GM12878 (cell line): Measurements from ENCODE around the gene SSB. TPM values are rescaled to one million over a fixed set of nuclear protein-coding genes. Genes with fewer than 3 reads are reported as not detected.

Experiments
- ATAC-seq: fragments of 200-7000 bp; cut with Tn5 transposase; 3 replicates; pipeline ENCODE4 v1.9.1; 2020; ENCODE audit warnings: mild to moderate bottlenecking, moderate library complexity
- BruUV-seq: library from RNA; stranded (reverse); fragments of 400-500 nt; replicated peaks from 2 replicates; lab custom pipeline; 2021; lab: Mats Ljungman, UMichigan
- CTCF ChIA-PET: fragments of 300-600 bp; sonication (Branson Sonifier 250); formaldehyde crosslinking; extraction: SDS; loops from one replicate; lab custom pipeline; 2021; ENCODE audit warnings: inconsistent platforms; lab: Yijun Ruan, JAX
- POLR2A ChIA-PET: fragments of 350-600 bp; formaldehyde crosslinking; extraction: SDS; loops from one replicate; lab custom pipeline; 2021; ENCODE audit warnings: inconsistent platforms; lab: Charles Lee
- RAD21 ChIA-PET: fragments of 300-600 bp; sonication (Branson Sonifier 250); formaldehyde crosslinking; loops from one replicate; lab custom pipeline; 2023; ENCODE audit warnings: antibody characterized with exemption; ENCODE audit not compliant: unreplicated experiment; lab: Charles Lee
- SMC1A ChIA-PET: fragments of 300-600 bp; sonication (Branson Sonifier 250); formaldehyde crosslinking; loops from one replicate; lab custom pipeline; 2023; ENCODE audit not compliant: unreplicated experiment, uncharacterized antibody; lab: Charles Lee
- DNase-seq: peaks from one replicate; pipeline ENCODE4 v3.0.0-alpha.2; 2011; ENCODE audit warnings: low read depth, low spot score
- FAIRE-seq: peaks from 3 replicates; lab custom pipeline; 2011; peaks lifted over from hg19 to GRCh38; lab: Jason Lieb, UNC
- H2AFZ ChIP-seq: 2 replicates; pipeline ENCODE4 v1.6.0; 2011; ENCODE audit warnings: low read depth, low read length, control low read depth; ENCODE audit not compliant: control insufficient read depth
- H3K27ac ChIP-seq: 2 replicates; pipeline ENCODE4 v1.5.1; 2011; ENCODE audit warnings: control low read depth; ENCODE audit not compliant: control insufficient read depth, insufficient read depth
- H3K27me3 ChIP-seq, 2 experiments: replicated peaks in 1 of 2; 2 replicates each; pipeline versions ENCODE4 v1.6.0 to v1.6.1; 2011; ENCODE audit warnings: low read length in 1 of 2; ENCODE audit not compliant: control insufficient read depth in 2 of 2, insufficient read depth in 2 of 2
- H3K36me3 ChIP-seq, 2 experiments: 2 replicates each; pipeline ENCODE4 v1.5.1; 2011; ENCODE audit warnings: low read length in 1 of 2; ENCODE audit not compliant: control insufficient read depth in 2 of 2, insufficient read depth in 2 of 2
- H3K4me1 ChIP-seq: 2 replicates; pipeline ENCODE4 v1.6.1; 2011; ENCODE audit warnings: mild to moderate bottlenecking, low read length, moderate library complexity, mixed read lengths; ENCODE audit not compliant: control insufficient read depth, insufficient read depth
- H3K4me2 ChIP-seq: 2 replicates; pipeline ENCODE4 v1.6.0; 2011; ENCODE audit warnings: control low read depth; ENCODE audit not compliant: control insufficient read depth, insufficient read depth
- H3K4me3 ChIP-seq: fragments of 200-600 bp; sonication (generic); 2 replicates; pipeline ENCODE4 v1.5.1; 2016
- H3K79me2 ChIP-seq: 2 replicates; pipeline ENCODE4 v1.6.0; 2011; ENCODE audit warnings: low read length; ENCODE audit not compliant: control insufficient read depth, insufficient read depth
- H3K9ac ChIP-seq: 2 replicates; pipeline ENCODE4 v1.8.0; 2011; ENCODE audit warnings: low read length, control low read depth, mixed read lengths; ENCODE audit not compliant: control insufficient read depth, insufficient read depth
- H3K9me3 ChIP-seq: replicated peaks from 3 replicates; pipeline ENCODE4 v1.5.1; 2011; ENCODE audit warnings: mild to moderate bottlenecking, low read length; ENCODE audit not compliant: control insufficient read depth, insufficient read depth
- H4K20me1 ChIP-seq: 2 replicates; pipeline ENCODE4 v1.6.0; 2011; ENCODE audit not compliant: control insufficient read depth, insufficient read depth
- HDAC6 ChIP-seq: fragments of 200-600 bp; sonication (generic); IDR thresholded peaks from one replicate; pipeline ENCODE4 v1.8.0; 2017; ENCODE audit warnings: antibody characterized with exemption; ENCODE audit not compliant: unreplicated experiment
- MYB ChIP-seq: fragments of 150-350 bp; IDR thresholded peaks from 2 replicates; pipeline ENCODE4 v1.6.1; 2014; ENCODE audit warnings: mild to moderate bottlenecking, low read depth, low read length, borderline replicate concordance
- NFXL1 ChIP-seq: fragments of 450-650 bp; IDR thresholded peaks from 2 replicates; pipeline ENCODE4 v1.6.1; 2017; ENCODE audit warnings: antibody characterized with exemption, mild to moderate bottlenecking, borderline replicate concordance
- NKRF ChIP-seq: fragments of 450-650 bp; conservative IDR thresholded peaks from 2 replicates; pipeline ENCODE4 v1.6.1; 2017; ENCODE audit warnings: mild to moderate bottlenecking, moderate library complexity
- STAT1 ChIP-seq: fragments of 450-650 bp; conservative IDR thresholded peaks from 2 replicates; pipeline ENCODE4 v1.6.1; 2014; ENCODE audit warnings: antibody characterized with exemption, mild to moderate bottlenecking
- WGBS: methylation state at CpG from one replicate; pipeline ENCODE4 v1.1.6; 2016; ENCODE audit warnings: low lambda C conversion rate; ENCODE audit not compliant: insufficient replicate concordance, insufficient coverage; ENCODE audit errors: missing lambda C conversion rate; 5-methylcytosine and 5-hydroxymethylcytosine counted together
- in situ Hi-C: fragments of 300-500 bp; cut with MboI; formaldehyde crosslinking; loops from 9 replicates; pipeline ENCODE4 v1.14.3; 2018; ENCODE audit warnings: mixed read lengths
- intact Hi-C: fragments of 100-400 bp; cut with micrococcal nuclease; formaldehyde crosslinking; loops from one replicate; pipeline ENCODE4 v1.14.2; 2022; ENCODE audit not compliant: unreplicated experiment
- polyA plus RNA-seq, 11 experiments: library from polyadenylated mRNA; depleted of rRNA in 4 of 11; unstranded in 6 of 11; stranded (reverse) in 5 of 11; fragments of >200 nt; fragmentation: Nextera tagmentation in 4 of 11; fragmentation: Illumina TruSeq in 1 of 11; extraction: Ambion mirVana in 4 of 11; extraction: Trizol in 1 of 11; gene quantifications; 1 replicate in 1 of 11; 2 replicates in 10 of 11; pipeline versions ENCODE4 v1.2.1 to v1.2.3, GENCODE V29; 2011 to 2016; ENCODE audit warnings: inconsistent platforms in 2 of 11, missing spikeins in 2 of 11, low read depth in 1 of 11
- total RNA-seq, 4 experiments: library from RNA; depleted of rRNA in 3 of 4; stranded (reverse); fragments of >200 nt in 3 of 4; fragmentation: Illumina TruSeq in 1 of 4; extraction: Trizol in 1 of 4; gene quantifications; 2 replicates each; pipeline versions ENCODE4 v1.2.1 to v1.2.3, GENCODE V29; 2013 to 2021

Gene SSB
- total and polyA plus RNA-seq, 10 of the 15 experiments (the other 5 are each of a cell fraction or from before 2014, with no cell fraction given): 103 to 313 (median 200) TPM

- intact Hi-C loops: no loop called here
- ChIA-PET SMC1A (interaction anchor here (0.8 kb wide), 1 partner anchor 9 kb away, joined by 3 read pairs; no protein-coding TSS in a partner anchor), CTCF (interaction anchor here (0.6 kb wide), 1 partner anchor 24 kb away, joined by 3 read pairs; no protein-coding TSS in a partner anchor), POLR2A (interaction anchor here (0.6 kb wide), 1 partner anchor 9 kb away, joined by 5 read pairs; no protein-coding TSS in a partner anchor), RAD21 (no interaction called here)
- no peak overlapping the region for H3K9ac ChIP-seq
- H2AFZ ChIP-seq: no peak overlapping the region
- H3K79me2 ChIP-seq: no peaks in the 10 kb centered on the region
- no TSS peak for BruUV-seq
- H3K9me3 ChIP-seq: peaks cover 4% of the 10 kb centered on the region
- no peaks in the 10 kb centered on the region; a peak in 1 of 4 replicates for H3K36me3 ChIP-seq
- no peak overlapping the region for H3K4me2 ChIP-seq
- no peak for ATAC-seq
- in situ Hi-C loops: no loop called here
- no peak overlapping the region for H3K27ac ChIP-seq
- 100% methylated on average over 1 of the region's 1 CpG for WGBS
- H3K4me1 ChIP-seq: no peaks in the 10 kb centered on the region
- no peak overlapping the region for H3K4me3 ChIP-seq
- H3K27me3 ChIP-seq: no peaks in the 10 kb centered on the region
- no peak for FAIRE-seq
- H4K20me1 ChIP-seq: no peaks in the 10 kb centered on the region
- TF ChIP-seq STAT1 (no peak), NKRF (no peak), HDAC6 (no peak), NFXL1 (no peak), MYB (no peak)
- no peak for DNase-seq
Measured at GRCh38 chr2:169849710-169850109, 51.0 kb downstream of the SSB start.
